ENCODE measurements around the gene NCL. TPM values are rescaled to one million over a fixed set of nuclear protein-coding genes. Genes with fewer than 3 reads are reported as not detected.

Gene NCL
- polyA plus RNA-seq, 1 donor from 2014 or later, result 101 TPM

- Histone ChIP-seq H3K4me2 (ENCODE audit: low read length) (no peak overlapping the region), H4K20me1 (ENCODE audit: insufficient read depth) (no peaks in the 10 kb centered on the region), H3K79me2 (replicated peaks; ENCODE audit: insufficient read depth, low read length) (no peaks in the 10 kb centered on the region), H3K4me3 (ENCODE audit: low read length) (no peak overlapping the region), H3K9ac (ENCODE audit: low read length) (no peak overlapping the region), H3F3A (ENCODE audit: insufficient read depth, low read length, poor library complexity, severe bottlenecking) (no peaks in the 10 kb centered on the region), H2AFZ (ENCODE audit: low read depth, low read length) (no peak overlapping the region), H3K27ac (ENCODE audit: low read length) (no peak overlapping the region), H3K36me3 (ENCODE audit: insufficient read depth, low read length) (no peaks in the 10 kb centered on the region), H3K27me3 (ENCODE audit: insufficient read depth, low read depth, low read length) (no peaks in the 10 kb centered on the region), H3K9me2 (ENCODE audit: insufficient read depth, low read length) (no peaks in the 10 kb centered on the region), H3K9me3 (ENCODE audit: low read length) (no peaks in the 10 kb centered on the region)
- peak; percentile 39 for TF ChIP-seq CTCF (IDR thresholded peaks at IDR 0.05; ENCODE audit: poor library complexity, severe bottlenecking)
- TF ChIP-seq, protein P1, sequence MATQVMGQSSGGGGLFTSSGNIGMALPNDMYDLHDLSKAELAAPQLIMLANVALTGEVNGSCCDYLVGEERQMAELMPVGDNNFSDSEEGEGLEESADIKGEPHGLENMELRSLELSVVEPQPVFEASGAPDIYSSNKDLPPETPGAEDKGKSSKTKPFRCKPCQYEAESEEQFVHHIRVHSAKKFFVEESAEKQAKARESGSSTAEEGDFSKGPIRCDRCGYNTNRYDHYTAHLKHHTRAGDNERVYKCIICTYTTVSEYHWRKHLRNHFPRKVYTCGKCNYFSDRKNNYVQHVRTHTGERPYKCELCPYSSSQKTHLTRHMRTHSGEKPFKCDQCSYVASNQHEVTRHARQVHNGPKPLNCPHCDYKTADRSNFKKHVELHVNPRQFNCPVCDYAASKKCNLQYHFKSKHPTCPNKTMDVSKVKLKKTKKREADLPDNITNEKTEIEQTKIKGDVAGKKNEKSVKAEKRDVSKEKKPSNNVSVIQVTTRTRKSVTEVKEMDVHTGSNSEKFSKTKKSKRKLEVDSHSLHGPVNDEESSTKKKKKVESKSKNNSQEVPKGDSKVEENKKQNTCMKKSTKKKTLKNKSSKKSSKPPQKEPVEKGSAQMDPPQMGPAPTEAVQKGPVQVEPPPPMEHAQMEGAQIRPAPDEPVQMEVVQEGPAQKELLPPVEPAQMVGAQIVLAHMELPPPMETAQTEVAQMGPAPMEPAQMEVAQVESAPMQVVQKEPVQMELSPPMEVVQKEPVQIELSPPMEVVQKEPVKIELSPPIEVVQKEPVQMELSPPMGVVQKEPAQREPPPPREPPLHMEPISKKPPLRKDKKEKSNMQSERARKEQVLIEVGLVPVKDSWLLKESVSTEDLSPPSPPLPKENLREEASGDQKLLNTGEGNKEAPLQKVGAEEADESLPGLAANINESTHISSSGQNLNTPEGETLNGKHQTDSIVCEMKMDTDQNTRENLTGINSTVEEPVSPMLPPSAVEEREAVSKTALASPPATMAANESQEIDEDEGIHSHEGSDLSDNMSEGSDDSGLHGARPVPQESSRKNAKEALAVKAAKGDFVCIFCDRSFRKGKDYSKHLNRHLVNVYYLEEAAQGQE (IDR thresholded peaks at IDR 0.05; ENCODE audit: borderline replicate concordance), result no peak
- TF ChIP-seq SMC3 (conservative IDR thresholded peaks at IDR 0.05; ENCODE audit: poor library complexity), result no peak
- no peak for TF ChIP-seq MXI1 (conservative IDR thresholded peaks at IDR 0.05; ENCODE audit: poor library complexity, severe bottlenecking)
- TF ChIP-seq POLR2AphosphoS5 (IDR thresholded peaks at IDR 0.05), result no peak
- no peak for TF ChIP-seq EZH2 (IDR thresholded peaks at IDR 0.05; ENCODE audit: borderline replicate concordance, insufficient read depth, low read length, poor library complexity, severe bottlenecking)
- no peak for TF ChIP-seq TAF1 (IDR thresholded peaks at IDR 0.05; ENCODE audit: low read depth)
- peak; percentile 16 for TF ChIP-seq RAD21 (conservative IDR thresholded peaks at IDR 0.05)
- TF ChIP-seq EP300 (conservative IDR thresholded peaks at IDR 0.05; ENCODE audit: poor library complexity, severe bottlenecking), result no peak
Measured at GRCh38 chr2:231482806-231483391, 18.6 kb upstream of the NCL start.

- H3K36me3 ChIP-seq (ENCODE audit: insufficient read depth, low read length), result no peaks in the 10 kb centered on the region
- no peaks in the 10 kb centered on the region for H3F3A ChIP-seq (ENCODE audit: insufficient read depth, low read length, poor library complexity, severe bottlenecking)
- H3K9me3 ChIP-seq (ENCODE audit: low read length), result no peaks in the 10 kb centered on the region
- H3K27ac ChIP-seq (ENCODE audit: low read length), result no peak overlapping the region
- no peak overlapping the region for H3K9ac ChIP-seq (ENCODE audit: low read length)
- no peaks in the 10 kb centered on the region for H3K27me3 ChIP-seq (ENCODE audit: insufficient read depth, low read depth, low read length)
- H3K4me3 ChIP-seq (ENCODE audit: low read length), result no peak overlapping the region
- no peaks in the 10 kb centered on the region for H4K20me1 ChIP-seq (ENCODE audit: insufficient read depth)
- no peaks in the 10 kb centered on the region for H3K9me2 ChIP-seq (ENCODE audit: insufficient read depth, low read length)
- TF ChIP-seq EZH2 (IDR thresholded peaks at IDR 0.05; ENCODE audit: borderline replicate concordance, insufficient read depth, low read length, poor library complexity, severe bottlenecking) (no peak), POLR2AphosphoS5 (IDR thresholded peaks at IDR 0.05) (no peak), MXI1 (conservative IDR thresholded peaks at IDR 0.05; ENCODE audit: poor library complexity, severe bottlenecking) (no peak), SMC3 (conservative IDR thresholded peaks at IDR 0.05; ENCODE audit: poor library complexity) (no peak), RAD21 (conservative IDR thresholded peaks at IDR 0.05) (no peak), TAF1 (IDR thresholded peaks at IDR 0.05; ENCODE audit: low read depth) (no peak), EP300 (conservative IDR thresholded peaks at IDR 0.05; ENCODE audit: poor library complexity, severe bottlenecking) (no peak)
- TF ChIP-seq, protein P1 (IDR thresholded peaks at IDR 0.05; ENCODE audit: borderline replicate concordance), result no peak
- H3K4me2 ChIP-seq (ENCODE audit: low read length), result no peak overlapping the region
- no peaks in the 10 kb centered on the region for H3K79me2 ChIP-seq (replicated peaks; ENCODE audit: insufficient read depth, low read length)
- H2AFZ ChIP-seq (ENCODE audit: low read depth, low read length), result no peak overlapping the region
Measured at GRCh38 chr2:231480781-231481180, 16.5 kb upstream of the NCL start.

Data from neural cell (in vitro differentiated cells).